HG03159 (cell line): ENCODE results near the gene MGRN1.
A peak's percentile ranks its signal among the peaks of the same experiment; 100 is the strongest.

ENCODE experiments used
- ATAC-seq: cut with Tn5 transposase; IDR thresholded peaks from one replicate; pipeline ENCODE4 v1.9.1; 2021; ENCODE audit warnings: mild to moderate bottlenecking, moderate library complexity; ENCODE audit not compliant: unreplicated experiment

MGRN1 gene

DNA sequence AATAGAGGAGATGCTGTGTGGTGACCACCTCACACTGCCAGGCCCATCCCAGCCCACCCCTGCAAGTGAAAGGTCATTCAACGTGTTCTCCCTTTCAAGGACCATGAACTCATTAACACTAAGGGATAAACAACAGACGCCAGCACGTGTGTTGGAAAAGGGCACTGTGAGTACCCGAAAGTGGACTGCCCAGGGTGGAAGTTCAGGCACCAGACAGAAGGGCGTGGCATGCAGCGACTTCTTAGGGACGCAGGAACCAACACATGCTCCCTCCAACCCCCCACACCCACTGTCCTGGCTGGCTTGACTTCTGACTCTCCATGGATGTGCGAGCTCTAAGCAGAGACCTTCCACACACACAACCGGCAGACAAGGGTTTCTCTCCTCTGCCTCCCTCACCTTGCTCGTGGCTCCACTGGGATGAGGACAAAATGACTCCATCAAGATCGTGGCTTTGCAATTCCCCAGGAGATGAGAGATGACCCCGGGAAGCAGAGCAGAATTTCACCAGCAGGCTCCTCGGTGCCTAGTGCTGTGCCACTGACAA is 20.9 kb upstream of the MGRN1 start:
- ATAC-seq, result no peak

DNA sequence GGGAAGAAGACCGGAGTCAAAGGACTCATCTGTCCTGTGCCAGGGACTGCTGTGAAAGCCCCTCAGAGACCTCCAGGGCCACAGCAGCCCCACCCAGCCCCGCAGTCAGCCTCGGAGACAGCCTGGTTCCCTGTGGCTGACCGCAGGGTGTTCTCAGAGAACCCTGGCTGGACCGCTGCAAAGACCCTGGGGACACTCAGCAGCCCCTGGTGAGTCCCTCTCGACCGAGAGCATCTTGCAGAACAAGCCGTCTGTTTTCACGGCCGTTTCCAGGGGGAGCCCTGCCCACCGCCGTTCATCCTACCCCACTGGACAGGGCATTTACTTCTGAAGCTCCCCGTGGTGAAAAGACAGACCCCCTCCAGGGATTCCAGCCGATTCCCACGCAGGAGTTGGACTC is 20.2 kb upstream of the MGRN1 start:
- no peak for ATAC-seq

DNA sequence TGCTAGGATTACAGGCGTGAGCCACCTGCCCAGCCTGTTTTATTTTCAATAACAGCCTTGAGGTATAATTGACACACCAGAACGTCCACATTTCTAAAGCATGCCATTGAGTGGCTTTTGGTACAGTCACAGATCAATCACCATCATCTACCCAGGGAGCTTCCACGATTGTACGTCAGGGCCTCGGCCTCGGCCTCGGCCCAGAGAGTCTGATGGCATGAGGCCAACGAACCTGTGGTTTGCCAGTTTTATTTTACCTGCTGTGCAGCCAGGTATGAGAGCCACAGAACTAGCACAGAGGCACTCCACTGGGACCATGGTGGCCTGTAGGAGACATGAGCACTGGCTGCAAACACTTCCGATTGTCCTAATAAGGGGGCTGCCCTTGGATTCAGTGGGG is 18.3 kb upstream of the MGRN1 start:
- no peak for ATAC-seq

DNA sequence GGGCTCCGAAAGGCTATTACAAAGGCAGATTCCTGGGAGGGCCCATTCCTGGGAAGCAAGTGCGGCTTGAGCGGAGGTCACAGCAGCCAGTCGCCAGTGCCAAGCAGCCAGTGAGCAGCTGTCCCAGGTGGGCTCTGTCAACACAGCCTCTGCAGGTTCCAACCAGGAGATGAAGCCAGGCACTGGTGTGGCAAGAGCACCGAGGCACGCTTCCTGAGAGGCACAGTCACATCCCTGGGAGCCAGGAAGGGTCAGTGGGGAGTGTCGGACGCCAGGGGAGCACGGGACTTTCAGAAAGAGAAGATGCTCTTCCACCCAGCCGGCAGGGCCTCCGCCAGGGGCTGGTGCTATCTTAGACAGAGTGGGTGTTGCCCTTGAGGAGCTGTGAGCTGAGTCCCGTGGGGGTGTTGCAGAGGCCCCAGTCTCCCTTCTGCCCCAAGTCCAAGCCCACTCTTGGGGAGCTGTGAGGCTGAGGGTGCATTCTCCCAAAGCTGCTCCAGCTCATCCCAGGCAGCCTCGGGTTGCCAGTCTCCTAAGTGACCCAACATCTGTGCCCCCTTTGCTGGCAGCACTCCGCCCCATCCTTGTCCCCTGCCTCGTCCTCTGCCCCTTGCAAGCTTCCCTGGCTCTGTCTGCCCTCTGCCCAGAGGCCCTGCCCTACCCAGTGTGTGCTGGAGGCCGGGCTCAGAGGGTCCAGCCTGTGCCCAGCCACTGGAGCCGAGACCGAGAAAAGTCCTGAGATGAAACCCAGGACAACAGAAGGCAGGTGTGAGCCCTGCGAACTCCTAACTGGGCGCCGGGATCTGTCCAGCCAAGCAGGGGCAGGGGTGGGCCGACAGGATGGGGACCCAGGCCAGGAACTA is 16.6 kb upstream of the MGRN1 start:
- ATAC-seq, result no peak

DNA sequence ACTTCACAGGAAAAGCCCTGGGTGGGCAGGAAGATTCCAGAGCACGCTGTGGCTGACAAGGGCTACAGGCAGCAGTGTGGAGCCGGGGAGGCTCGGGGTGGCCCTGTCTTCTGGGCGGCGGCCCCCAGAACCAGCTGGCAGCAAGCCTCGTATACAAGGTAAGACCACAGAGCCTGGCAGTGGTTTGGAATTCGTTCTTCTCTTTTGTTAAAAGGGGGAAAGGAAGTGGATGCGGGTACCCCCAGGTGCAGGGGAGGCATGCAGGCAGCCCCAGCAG is 16.0 kb upstream of the MGRN1 start:
- ATAC-seq, result no peak

DNA sequence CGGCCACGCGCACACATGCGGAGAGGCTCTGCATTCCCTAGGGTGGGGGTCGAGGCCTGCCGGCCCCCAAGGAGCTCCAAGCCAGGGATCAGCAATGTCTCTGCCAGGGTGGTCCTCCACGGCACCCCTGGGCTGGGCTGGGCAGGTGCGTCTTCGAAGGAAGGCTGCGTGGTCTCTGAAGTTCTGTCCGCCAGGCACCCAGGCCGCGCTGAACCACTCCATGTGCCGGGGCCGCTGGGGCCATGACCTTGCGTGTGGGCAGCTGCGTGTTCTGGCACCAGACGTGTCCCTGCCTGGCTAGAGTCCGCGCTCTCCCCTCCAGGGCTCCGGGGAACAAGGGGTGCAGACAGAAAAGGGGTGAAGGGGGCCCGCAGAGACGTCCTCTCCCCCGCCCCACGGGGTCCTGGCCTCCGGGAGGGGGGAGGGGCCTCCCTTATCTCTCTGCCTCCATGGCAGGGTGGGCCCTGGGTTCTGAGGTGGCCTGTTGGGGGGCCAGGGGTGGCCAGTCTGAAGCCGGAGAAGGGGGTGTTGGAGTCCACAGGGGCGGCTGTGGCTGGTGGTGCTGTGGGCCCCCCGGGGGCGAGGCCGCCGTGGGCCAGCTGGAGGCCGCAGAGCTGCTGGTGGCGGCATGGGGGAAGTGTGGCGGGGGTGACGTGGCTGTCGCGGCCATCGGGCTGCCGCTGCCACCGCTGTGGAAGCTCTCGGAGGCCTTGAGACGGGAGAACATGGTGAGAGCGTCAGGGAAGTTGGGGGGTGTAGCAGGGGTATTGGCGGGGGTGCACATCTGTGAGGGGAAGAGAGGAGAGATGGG is 15.2 kb upstream of the MGRN1 start:
- ATAC-seq, result no peak

DNA sequence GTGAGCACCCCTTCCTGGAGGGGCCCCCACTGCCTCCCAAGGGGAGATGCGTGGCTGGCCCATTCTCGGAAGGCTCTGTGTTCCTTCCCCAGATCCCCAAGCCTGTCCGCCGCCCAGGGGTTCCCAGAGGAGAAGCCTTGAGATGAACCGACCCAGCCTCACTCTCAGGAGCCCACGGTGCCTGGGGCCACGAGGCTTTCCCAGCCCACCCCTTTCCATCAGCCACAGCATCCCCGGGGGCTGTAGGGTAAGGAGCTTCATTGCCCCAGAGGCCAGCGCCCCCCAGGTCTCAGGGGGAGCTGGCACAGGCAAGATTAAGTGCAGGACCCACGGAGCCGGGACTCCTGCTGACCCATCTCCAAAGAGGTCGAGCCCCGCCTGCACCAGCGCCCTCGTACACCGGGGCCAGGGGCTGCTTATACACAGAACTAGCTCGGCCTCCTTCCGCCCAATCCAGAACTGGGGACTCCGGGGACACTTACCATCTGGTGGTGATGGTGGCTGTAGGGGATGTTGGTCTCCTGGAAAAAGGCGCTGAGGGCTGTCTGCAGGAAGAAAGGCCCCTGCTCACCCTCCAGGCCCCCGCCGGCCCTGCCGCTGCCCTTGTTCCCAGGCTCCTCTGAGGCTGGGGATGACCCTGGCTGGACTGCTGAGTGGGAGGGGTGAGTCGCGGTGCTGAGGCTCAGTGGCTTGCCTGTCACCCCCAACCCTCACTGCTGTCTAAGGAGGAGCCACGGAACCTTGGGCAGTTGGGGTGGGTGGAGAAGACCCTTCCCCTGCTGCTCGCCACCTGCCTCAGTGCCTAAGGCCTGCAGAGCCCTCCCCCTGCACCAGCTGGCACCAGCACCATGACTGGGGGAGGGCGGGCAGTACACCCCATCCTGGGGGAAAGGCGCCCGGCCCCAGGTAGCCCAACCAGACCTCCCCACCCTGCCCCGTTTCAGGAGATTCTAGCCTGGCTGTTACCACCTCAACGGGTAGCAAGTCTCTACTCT is 14.3 kb upstream of the MGRN1 start:
- no peak for ATAC-seq

DNA sequence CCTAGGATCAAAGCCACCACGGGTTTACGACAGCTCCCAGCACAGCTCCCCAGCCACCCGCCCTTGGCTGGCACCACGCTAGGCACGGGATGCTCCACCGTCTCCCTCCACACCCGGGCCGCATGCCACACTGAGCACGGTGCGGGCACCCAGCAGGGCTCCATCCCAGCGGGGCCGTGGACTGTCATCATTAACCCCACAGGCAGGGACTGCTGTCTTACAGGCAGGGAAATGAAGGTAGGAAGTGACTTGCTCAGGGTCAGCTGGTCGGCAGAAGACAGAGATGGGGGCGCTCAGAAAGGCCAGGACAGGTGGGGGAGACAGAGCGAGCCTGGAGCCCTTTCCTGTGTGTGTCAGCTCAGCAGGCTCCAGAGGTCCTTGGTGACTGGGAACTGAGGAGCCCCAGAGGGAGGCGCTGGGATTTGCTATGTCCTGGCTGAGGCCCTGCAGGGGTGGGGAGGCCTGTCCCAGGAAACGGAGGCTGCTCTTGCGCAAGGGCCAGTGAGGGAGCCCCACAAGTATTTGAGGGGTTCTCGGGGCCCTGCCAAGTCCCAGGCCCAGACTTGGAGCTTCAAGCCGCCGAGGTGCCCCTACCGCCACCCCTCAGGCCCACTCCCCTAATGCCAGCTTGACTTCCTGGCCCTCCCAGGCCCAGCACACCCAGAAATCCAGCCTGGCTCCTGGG is 13.1 kb upstream of the MGRN1 start:
- ATAC-seq, result no peak

DNA sequence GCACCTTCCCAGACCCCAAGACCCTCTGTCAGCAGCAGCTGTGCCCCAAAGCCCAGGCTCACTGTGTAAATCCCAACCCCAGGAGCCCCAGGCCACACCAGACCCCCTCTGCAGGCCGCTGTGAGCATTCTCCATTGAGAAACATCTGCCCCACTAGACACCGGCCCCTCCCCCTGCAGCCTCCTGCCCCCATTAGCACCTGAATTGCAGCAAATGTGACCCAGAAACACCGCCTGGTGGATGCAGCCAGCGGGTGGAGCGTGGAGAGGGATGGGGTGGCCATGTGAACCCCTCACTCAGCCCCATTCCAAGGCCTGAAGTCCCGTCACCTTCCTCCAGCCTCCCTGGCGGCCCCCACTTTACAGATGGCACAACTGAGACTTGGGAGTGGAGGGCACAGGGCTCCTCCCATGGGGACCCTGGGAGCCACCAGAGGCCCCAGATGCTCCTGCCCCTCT is 12.1 kb upstream of the MGRN1 start:
- ATAC-seq, result no peak

DNA sequence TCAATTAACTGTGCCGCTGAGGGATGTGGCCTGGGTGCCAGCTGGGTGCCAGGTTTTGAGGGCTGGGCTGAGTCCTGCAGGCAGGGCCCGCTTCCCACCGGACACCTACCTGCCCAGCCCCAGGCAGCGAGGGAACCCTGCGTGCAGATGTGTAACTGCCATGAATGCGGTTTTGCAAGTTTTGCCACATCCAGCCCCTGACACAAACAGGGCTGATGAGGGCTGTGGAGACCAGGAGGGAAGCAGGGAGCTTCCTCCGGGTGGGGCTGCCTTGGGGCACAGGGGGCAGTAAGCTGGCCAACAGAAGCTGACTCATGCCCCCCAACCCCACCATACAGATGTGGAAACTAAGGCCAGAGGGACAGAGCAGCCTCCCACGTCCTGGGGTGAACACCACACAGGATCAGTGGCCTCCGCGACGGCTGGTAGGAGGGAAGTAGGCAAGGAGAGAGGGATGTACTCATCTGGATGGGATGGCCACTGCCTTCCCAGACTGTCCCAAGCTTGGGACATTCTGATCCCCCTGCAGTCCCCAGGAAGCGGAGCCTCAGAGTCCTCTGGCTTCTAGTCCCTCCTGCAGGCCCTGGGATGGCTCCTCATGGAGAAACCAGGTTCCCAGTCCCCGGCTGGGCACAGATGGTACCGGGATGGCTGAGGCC is 11.5 kb upstream of the MGRN1 start:
- ATAC-seq, result no peak

DNA sequence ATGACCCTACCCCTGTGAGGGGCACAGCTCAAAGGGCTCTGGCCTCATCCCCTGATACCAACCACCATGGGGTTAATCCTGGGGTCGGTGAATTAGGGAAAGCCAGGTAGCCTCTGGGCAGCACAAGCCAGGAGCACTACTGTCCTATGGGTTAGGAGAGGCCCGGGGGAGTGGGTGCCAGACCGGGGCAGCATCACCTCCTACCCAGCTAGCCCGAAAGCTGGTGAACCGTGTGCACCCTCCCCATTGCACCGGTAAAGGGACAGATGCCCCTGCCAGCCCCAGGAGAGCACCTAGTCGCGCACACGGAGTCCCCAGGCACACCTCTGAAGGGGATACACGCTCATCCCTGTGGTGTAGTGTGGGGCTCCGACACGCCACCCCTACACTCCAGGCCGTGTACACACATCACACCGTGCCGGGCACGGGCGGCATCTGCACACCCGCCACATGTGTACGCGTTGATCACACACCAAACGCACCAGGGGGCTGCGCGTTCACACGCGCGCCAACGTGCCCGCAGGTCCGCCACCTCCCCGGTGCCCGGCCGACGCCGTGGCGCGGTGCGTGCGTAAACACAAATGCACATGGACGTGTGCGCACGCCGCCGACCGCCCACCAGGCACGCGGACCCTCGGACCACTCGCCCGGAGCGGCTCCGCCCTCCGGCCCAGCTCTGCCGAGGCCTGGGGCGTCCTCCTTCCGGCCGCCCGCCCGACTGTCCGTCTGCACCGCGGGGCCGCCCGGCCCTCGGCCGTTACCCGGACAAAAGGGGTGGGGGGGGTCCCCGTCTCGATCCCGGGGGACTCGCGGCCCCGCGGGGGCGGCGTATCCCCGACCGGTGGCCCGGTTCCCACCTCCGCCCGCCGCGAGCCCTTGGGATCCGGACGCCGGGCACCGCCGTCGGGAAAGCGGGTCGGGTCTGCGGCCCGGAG is 10.7 kb upstream of the MGRN1 start:
- ATAC-seq, result no peak

DNA sequence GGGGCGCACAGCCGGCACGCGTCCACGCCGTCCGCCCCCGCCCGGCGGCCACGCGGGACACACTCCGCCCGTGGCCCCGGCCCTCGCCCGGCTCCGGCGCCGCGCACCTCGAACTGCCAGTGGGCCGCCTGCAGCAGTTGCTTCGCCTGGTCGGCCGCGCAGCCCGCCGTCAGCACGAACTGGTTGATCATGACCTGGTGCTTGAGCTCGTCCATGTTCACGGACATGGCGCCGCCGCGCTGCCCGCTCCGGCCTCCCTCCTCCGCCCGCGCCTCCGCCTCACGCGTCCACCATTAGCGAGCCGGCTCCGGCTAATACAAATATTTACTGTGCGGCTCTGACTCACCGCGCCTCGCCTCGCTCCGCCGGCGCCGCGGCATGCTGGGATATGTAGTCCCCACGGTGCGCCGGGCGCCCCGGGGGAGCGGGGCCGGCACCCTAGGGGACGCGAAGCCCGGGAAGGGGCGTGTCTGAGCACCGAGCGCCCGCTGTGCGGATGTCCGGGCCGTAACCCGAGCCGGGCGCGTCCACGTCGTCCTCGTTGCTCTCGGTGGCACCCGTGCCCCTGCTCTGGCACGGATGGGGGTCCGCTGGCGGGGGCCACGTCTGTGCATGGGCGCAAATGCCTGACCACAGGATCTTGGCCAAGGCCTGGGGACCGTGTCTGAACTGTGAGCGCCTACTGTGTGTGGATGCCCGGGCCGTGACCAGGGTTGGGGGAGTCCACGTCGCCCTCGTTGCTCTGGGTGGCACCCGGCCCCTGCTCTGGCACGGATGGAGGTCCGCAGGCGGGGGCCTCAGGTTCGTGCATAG is 9.8 kb upstream of the MGRN1 start, which contains the start of gene UBALD1:
TSS of gene UBALD1 (minus strand) at position 318 of the 813 bp plus-strand sequence. CDS start at position 227, 91 bp downstream.
- peak; percentile 62 for ATAC-seq

DNA sequence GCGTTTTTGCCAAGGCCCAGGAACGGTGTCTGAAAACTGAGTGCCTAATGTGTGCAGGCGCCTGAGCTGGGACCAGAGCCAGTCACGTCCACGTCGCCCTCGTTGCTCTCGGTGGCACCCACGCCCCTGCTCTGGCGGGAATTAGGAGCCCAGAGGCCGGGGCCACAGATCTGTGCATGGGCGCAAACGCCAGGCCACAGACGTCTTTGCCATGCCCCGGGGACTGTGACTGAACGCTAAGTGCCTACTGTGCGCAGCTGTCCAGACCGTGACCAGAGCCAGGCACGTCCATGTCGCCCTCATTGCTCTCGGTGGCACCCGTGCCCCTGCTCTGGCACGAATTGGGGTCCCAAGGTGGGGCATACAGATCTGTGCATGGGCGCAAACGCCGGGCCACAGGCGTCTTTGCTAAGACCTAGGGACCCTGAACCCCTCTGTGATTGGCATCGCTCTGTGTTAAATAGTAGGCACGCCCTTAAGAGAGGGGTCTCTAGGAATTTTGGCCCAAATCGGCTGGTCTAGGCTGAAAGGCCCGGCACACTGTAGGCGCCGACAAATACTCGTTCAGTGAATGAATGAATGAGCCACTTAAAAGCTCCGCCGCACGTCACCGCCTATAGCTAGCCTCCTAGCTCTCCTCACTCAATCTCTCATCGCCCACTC is 9.1 kb upstream of the MGRN1 start:
- no peak for ATAC-seq

DNA sequence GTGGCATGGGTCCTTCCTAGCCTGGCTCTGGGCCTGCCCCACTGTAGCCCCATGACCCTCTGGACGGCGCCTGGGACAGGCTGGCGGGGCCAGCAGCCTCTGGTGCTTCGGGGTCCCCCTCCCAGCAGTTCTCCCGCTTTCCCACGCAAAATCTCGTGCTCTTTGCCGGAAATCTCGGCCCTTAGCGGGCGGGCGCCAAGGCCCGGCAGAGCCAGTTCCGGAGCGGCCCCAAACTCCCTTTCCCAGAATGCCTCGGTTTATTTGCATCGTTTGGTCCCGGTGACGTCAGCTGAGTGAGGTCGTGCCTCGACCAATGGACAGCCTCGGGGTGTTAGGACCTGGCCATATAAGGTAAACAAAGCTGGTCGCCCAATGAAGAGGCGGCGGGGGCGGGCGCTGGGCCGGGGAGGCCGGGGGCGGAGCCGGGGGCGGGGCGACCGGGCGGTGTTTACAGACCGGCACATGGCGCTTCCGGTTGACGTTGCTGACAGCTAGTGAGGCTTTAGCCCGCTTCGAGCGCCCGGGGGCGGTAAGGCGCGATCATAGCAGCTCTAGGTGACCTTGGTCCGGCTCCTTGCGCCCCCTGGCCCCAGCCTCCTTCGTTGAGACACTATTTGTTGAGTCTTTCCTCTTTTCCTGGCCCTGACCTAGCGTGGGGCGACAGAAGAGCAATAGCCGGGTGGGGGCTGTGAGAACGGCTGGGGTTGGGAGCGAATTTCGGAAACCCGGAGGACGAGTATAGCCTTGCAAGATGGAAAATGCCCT is 8.4 kb upstream of the MGRN1 start:
- peak; percentile 75 for ATAC-seq

DNA sequence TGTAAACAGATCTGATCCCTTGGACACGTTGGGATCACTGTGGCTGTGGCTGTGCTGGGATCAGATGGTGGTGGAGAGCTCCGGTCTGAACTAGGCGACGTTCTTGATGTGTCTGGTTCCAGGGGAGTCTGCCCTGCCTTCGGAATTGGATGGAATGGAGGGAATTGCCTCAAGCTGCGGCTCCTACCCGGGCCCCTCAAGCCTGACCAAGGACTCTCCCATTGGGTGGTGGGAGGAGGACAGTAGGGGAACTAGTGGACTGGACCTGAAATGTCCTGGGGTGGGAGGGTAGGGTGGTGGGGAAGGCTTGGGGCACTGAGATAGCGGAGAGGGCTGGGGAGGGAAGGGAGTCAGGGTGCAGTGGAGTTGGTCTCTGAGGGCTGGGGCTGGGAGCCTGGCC is 6.7 kb upstream of the MGRN1 start:
- ATAC-seq, result no peak

DNA sequence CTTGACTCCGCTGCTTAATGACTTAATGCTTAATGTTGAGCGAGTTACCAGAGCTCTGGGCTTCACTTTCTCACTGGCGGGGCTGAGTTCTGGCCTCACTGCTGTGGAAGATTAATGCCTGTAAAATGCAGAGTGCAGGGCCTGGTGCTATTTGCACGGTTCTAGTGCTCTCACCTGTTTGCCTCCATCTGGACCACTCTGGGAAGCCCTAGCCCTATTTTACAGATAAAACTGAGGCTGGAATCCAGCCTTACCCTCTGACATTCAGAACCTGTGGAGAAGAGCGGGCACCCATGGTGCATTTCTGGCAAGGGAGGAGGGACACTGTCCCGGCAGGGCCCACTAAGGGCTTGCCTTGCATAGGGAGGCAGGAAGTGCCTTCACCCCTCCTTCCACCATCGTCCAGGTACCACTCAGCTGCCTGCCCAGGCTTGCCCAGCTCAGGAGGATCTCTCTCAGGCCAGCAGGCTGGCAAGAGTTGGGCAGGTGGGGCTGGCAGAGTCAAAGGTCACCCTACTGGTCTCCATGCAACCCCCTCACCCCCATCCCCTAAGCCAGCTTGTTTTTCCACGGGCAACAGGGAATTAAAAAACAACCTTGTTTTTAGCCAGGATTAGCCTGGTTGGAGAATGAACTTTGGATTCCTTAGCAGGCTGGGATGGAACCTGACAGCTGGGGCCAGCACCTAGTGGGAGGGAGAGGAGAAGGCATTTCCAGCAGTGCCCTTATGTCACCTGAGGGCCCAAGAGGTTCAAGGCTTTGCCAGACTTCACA is 5.8 kb upstream of the MGRN1 start:
- no peak for ATAC-seq
